ENCODE results near the gene WASL.

The WASL gene

DNA sequence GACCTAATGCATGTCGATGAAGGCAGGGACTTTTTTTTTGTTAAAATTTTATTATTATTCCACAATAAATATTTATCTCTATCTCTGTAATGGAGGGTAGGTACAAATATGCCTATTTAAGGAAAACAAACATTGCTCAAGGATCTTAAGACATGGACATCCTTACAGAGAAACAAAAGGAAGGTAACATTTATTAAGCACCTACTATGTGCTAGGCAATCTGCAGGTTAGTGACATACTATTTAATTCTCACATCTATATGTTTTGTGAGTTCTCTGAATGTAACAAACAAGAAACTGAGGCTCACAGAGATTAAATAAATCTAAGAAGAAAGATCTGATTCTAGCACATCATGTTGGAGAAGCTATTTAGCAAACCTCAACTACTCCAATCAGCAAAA lies 61.1 kb downstream of the WASL start:
- no peak for DNase-seq

DNA sequence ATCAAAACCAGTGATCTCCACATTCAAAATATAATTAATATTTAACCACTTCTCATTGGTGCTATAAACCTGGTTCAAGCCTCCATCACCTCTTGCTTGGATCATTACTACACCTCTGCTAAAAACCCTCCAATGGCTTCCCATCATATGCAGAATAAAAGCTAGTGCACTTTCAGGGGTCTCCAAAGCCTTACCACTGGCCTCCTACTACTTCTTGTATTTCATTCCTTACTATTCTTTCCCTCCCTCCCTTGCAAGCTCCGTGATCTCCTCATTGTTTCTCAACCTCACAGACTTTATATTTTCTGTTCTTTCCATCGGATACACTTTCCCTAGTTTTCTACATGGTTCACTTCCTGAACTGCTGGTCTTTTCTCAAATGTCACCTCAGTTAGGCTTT lies 61.6 kb downstream of the WASL start:
- no peak for DNase-seq

DNA sequence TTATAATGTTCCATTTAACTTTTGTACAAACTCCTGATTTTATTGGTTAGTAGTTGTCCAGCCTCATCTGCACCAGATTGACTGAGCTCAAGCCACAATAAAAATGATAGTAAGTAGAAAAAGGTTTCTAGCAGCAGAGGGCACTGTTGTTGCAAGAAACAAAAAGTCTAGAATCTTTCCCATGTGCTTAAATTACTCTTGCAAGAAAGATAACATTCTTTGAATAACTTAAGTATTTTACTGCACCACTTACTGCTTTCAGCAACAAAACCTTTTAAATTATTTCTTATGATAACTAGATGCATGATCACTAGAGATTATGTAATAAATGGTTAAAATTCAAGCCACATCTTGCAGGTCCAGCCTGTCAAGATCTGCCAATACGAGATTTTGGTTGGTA lies 66.1 kb downstream of the WASL start:
- peak in 3 of 6 experiments; percentile 16 to 47 (median 30) for DNase-seq

DNA sequence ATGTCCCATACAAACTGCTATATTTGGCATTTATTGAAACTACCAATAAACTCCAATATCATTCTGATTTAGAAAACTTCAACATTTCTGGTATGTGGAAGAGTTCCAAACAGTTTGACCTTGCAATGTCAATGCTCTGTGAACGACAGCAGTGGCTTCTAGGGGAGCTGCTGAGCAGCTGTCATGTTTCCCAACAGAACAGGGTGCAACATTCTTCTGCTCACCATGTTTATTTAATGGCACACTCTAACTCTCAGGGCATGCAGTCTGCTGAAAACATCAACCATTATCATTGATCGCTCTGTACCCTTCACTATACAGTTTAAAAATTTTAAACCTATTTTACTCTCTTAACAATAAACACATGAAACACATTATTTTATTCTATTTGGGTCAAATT lies 67.2 kb downstream of the WASL start:
- no peak for DNase-seq

DNA sequence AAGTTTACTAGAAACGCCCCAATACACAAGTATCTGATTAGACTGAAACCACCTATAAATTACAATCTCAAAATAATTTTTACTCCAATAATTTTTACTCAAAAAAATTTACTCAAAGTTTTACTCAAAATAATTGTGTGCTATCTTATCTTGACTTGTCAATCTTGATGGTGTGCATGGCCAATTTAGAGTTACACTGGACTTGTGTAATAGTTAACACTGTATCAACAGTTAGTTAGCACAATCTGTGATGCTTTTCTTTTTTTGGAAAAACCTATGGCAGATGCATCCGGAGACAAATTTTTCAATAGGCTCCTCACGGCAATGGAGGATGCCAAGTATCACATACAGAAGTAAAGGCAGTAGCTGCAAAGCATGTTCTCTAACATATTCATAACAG lies 68.2 kb downstream of the WASL start:
- no peak for DNase-seq

DNA sequence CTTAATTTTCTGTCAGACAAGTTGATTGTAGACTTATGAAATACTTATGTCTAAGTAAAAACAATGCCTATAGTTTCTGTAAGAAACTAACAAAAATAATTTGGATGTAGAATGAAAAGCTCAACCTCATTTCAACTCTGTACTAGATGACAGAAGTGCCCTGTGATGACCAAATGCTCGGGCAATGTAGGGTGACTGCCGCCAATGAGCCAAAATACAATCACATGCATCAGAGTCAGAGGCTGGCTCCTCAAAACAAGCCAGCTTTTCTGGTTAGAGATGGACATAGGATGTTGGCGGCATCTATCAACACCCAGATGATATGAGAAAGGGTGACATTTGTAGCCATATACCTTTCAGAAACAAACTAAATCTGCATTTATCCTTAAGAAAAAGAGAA lies 69.2 kb downstream of the WASL start:
- DNase-seq: no peak

DNA sequence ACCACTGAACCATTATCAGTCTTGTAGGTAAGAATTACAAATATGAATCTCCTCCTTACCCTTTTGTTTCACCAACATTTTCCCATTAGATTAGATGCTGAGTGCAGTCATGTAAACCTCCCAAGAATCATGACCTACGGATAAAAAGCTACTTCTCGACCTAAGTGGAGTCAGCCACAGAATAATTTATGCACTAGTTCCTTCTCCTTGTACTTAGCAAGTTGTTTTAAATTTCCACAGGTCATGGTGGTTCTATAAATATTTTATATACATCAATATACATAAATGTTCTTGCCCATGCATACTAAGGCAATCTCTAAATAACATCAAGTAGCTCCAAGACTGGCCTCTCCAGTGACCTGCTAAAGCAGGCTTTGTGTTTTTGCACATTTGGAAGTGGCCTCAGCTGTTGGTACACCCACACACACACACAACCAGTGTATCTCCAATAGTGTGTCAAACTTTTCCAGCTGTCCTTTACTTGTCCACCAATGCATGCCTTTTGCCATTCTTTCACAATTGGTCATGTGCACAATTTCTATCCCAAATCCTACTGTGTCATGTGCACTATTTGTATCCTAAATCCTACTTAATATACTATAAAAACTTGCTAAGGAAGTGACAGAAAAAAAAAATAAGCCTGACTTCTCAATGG lies 71.6 kb downstream of the WASL start:
- no peak for DNase-seq

DNA sequence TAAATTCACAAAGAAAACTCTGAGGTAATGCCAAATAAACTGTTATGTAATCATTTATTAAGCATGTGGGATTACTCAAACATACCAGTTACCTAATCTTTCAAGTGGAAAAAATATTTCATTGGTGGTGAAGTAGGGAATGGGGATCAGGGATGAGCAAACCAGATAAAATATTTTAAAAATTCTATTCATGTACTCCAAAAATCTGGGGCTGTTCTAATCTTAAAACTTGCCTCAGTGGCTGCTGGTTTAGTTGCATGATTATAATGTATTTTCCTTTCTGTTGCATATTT lies 73.7 kb downstream of the WASL start:
- DNase-seq: no peak

DNA sequence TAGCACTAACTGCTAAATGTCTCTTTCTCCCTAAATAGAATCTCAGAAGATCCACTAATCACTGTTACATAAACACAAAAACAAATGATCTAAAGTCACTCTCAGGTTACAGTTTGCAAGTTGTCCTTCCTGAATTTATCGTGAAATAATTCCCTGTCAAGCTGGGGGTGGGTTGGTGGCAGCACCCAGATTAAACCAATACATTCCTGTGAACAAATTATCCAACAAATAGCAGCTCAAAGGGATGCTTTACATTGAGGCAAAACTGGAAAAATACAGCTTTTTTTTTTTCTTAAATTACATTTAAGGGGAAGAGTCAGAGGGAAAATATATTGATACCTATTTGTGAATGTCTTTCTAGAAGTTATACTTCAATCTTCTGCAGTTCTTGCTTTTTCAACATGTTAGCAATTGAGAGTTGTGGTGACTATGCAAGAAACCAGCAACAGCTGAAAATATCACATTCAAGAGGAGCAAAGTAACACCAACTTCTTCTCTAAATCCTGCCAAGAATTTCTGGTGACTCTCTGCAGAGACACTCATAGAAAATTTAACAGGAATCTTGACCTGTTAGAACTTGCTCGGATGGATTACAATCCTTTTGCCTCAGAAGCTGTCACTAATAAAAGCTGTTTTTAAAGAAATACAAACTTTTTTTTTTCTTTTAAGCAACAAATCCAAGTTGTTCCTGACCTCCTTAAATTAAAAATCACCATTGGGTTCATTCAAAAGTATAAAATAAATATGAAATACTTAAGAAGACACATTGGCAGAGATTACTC lies 74.2 kb downstream of the WASL start:
- DNase-seq: no peak

DNA sequence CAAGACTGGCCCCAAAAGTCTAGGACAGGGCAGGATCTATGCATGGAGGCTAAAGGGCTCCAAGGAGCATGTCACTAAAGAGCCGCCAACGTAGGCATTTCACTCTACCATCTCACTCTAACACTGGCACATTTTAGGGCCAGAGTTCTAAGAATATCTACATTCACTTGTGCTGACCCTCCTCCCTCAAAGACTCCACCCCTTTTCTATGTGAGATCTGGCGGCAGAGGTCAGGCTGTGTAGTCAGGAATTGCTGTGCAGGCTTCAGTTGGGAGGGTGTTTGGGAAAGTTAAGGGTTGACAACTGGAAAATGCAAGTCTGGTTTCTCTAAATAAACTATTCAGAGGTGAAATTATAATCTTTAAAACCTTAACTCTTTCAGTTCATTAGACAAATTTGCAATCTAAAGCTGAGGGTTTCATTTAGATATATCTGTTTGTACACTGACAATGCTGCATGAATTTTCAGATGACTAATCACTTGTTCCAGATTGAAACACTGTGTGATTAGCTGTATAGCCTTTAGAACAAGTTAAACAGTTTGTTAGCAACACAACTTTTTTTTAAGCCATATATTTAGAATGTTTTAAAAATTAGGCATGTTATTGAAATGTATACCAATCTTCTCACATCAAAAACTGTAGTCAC lies 74.9 kb downstream of the WASL start:
- no peak for DNase-seq

DNA sequence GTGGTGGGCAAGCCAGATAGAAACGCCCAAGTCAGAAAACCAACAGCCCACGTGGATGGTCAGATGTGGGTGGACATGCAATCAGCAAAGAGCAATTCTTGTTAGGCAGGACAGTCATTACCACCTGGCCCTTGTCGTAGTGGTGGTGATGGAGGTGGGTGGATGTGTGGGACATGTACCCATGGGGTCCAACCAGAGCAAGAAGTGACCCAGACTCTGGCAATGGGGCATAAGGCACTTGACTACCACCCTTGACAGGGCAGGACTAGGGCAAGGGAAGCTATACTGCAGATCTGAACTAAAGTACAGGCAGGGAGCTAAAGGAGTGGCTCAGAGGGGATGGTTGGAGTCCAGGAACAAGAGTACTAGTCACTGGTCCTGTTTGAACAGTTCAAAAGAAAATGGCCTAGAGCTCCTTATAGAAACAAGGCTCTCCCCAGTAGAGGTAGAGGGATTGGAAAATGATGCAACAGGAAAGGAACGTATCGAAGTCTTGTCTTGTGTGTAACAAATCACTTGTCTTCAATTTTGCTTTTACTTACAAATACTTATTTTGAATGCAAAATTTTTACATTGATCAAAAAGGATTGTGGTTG lies 75.6 kb downstream of the WASL start:
- no peak for DNase-seq

DNA sequence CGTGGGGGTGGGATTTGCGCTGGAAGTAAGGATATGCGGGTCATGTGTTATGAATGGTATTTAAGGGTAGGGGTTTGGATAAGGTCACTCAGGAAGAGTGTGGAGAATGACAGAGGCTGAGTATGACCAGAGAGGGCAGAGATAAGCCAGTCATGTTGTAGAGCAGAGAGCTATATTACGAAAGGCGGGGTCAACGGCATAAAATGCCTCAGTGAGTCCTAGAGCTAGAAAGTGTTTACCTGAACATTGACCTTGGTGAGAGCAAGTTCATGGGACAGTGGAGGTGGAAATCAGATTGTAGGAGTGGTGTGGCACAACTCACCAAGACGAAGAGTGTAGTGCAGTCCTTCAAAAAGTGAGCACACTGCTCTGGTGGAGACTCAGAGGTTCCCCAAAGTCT lies 79.3 kb downstream of the WASL start:
- no peak for DNase-seq

DNA sequence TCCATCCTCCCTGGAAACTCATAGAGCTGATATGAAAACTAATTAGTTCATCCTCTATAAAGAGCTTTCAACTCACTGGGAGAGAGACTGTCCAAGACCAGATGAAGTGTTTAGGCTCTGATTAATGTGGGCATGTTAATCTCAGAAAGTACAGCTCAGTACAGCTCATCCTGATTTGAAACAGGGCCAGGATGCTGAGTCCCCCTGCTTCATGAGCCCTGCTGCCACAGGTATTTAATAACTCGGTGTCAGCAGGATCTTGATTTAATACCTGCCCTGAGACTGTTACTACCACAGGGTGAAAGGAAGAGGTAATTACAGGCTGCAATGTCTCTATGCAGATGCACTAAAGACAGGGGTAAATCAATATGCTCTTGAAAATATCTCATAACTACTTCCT lies 82.3 kb downstream of the WASL start:
- DNase-seq: no peak

DNA sequence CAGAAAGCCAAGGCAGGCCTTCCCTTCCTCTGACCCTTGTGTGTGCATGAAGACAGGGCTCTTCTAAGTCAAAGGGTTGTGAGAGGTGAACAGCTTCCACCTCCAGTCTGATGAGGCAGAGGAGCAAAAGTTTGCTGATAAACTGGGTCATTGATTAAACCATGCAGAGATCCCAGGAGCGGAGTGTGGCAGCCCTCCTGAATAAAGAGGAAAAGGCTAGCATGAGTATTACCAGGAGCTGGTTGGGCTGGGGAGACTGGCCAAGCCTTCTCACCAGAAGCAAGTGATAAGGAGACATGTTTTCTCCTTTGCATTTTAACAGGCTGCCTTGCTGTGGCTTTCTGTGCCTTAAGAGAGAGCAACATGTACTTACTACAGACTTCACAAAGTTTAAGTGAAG lies 82.9 kb downstream of the WASL start:
- DNase-seq: no peak

DNA sequence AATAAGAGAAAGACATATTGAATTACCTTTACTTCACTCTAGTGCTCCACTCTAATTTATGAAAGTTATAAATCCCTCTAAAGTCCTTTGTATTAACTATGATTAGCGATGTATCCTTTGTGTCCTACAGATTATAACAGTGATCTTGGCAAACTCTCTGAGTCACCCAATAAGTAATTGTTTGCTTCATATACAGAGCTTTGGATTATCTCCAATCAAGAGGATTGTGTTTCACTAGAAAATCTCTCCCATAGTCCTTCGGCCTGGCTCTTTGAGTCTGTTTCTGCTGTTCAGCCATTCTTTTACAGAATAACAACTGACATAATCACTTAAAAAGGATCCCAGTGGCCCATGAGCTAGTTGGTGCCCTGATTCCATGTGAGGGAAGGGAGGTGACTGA lies 83.6 kb downstream of the WASL start:
- DNase-seq: no peak

DNA sequence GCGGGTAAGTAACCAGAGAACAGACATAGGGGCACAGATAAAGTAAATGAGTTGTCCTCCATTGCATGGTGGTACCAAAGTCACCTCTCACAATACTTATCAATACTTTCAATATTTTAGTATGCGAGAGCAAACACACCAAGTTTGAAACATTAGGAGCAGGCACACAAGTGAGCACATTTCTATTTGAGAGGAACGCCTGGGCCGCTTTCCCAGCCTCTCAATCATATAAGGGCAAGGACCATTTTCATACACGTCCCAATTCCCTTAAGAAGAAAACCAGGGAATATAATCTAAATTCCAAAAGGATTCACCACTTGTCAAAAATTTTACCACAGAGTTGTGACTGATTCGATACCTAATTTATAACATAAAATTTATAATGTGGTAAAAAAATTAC lies 85.6 kb downstream of the WASL start:
- DNase-seq: no peak

DNA sequence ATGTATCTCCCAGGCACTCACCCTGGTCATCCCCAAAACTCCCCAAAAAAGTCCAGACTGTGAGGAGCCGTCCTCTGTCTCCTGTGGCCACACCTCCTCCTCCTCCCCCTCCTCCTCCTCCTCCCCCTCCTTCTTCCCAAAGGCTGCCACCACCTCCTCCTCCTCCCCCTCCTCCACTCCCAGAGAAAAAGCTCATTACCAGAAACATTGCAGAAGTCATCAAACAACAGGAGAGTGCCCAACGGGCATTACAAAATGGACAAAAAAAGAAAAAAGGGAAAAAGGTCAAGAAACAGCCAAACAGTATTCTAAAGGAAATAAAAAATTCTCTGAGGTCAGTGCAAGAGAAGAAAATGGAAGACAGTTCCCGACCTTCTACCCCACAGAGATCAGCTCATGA lies 86.0 kb downstream of the WASL start:
- DNase-seq: no peak

DNA sequence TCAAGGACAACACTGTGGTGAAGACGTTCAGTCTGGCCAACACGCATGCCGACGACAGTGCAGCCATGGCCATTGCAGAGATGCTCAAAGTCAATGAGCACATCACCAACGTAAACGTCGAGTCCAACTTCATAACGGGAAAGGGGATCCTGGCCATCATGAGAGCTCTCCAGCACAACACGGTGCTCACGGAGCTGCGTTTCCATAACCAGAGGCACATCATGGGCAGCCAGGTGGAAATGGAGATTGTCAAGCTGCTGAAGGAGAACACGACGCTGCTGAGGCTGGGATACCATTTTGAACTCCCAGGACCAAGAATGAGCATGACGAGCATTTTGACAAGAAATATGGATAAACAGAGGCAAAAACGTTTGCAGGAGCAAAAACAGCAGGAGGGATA lies 86.5 kb downstream of the WASL start:
- DNase-seq: no peak

DNA sequence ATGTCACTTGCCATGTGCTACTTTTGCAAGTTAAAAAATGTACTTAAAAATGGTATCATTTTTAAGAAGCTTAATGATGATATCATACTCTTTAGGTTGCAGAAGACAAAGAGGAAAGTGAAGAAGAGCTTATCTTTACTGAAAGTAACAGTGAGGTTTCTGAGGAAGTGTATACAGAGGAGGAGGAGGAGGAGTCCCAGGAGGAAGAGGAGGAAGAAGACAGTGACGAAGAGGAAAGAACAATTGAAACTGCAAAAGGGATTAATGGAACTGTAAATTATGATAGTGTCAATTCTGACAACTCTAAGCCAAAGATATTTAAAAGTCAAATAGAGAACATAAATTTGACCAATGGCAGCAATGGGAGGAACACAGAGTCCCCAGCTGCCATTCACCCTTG lies 87.0 kb downstream of the WASL start:
- DNase-seq: no peak

DNA sequence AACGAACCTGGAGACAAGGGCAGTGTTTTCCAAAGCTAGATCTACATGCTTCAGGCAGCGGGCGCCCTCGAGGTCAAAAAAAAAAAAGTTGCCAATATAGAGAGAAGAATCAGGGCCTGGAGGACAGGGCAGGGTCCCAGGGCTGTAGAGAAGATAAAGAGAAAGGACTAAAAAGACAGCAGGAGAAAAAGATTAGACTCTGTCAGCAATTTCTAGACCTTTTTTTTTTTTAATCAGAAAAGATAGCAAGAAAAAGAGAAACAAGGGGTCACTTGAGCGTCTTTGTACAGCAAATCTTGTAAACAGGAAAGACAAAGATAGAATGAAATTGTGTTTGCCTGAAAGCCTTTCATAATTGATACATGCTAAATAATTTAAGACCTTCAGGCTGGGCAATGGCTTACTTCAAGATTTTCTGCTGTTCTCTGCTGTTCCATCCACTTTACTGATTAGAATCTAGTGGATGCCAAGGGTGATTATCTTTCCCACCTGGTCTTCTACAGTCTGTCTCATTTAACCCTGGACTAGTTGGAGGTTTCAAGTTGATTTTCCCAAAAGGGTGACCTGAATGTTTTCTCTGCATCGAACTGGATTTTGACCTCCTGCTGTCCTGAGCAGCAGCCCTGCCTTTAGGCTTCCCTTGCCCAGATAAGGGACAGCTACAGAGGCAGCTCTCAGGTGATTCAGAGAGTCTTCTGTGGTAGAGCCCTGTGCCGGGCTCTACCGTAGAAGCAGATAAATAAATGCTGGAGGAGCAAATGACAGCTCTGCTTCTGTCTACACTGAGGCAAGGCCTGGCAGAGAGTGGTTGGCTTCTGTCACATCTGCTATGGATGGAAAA lies 88.1 kb downstream of the WASL start:
- DNase-seq: no peak

DNA sequence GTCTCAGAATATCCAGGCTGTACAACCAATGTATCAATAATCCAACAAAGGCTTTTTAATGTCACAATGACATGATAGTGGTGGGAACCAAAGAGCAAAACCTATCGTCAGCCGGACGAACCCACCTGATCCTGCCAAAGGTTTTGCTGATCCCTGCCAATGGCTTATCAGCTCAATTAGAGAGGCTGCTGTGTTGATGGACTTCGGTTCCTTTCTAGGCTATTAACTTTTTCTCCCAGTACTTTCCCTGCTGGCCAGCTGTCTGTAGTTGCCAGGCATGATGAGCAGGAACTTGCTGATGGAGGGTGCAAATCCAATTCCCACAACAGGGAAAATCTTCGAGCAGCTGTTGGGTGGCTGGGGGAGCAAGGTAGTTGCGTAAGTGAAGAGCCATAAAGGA lies 90.8 kb downstream of the WASL start:
- DNase-seq: no peak

DNA sequence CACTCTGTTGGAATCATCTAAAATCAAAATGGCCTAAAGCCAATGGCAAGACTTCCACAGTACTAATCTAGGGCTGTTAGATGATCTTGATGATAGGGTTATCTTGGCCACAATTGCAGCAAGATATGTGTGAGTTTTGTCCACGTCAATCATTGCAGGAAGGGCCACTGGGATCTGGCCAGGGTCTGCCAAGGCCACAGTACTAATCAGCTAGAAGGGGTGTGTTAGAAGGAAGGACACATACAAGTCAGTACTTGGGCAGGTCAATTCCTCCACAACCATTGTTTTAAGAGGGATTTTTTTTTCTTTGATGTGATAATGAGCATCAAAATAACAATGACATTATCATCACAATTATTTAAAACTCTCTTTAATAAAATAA lies 91.5 kb downstream of the WASL start:
- DNase-seq: no peak

DNA sequence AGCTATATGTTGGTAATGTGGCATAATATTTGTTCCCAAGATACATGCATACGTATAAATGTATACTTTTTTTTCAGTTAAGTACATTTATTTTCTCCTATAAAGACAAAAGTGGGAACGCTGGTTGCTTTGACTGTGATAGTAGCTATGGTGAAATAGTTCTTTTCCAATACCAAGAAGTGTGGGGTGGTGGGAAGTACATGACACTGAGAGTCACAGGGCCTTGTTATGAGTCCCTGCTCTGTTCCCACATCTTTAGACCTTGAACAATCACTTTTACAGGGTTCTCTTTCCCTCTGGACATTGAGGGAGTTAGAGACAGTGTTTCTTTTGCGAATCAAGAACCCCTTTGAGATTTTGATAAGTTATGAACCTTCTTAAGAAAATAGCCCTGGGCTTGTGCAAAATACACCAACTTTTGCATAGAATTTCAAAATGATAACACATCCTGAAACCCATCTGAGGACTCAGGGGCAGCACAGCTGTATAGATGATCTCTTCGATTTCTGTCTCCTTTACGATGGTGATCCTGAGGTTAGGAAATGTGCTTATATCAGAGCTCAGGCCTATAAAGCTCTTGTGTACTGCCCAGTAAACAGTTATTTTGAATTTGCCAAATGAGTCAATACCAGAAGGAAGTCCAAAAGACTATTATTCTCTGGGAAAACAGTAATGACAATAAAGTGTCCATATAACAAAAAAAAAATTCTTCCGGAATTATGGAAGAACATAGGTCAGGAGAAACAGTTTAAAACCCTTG lies 92.1 kb downstream of the WASL start:
- no peak for DNase-seq
